DLD1 (cell line): Measurements from ENCODE around the gene ADCY3.
"Not testable (repeated sequence)": the region's sequence is repeated elsewhere in the genome, so short reads cannot be mapped to it uniquely, and the experiment has no call there.

Experiments
- in situ Hi-C: cut with HindIII; loops from 2 replicates; pipeline ENCODE4 v1.10.0; 2017; ENCODE audit warnings: low sequenced_read_pairs

The ADCY3 gene

DNA sequence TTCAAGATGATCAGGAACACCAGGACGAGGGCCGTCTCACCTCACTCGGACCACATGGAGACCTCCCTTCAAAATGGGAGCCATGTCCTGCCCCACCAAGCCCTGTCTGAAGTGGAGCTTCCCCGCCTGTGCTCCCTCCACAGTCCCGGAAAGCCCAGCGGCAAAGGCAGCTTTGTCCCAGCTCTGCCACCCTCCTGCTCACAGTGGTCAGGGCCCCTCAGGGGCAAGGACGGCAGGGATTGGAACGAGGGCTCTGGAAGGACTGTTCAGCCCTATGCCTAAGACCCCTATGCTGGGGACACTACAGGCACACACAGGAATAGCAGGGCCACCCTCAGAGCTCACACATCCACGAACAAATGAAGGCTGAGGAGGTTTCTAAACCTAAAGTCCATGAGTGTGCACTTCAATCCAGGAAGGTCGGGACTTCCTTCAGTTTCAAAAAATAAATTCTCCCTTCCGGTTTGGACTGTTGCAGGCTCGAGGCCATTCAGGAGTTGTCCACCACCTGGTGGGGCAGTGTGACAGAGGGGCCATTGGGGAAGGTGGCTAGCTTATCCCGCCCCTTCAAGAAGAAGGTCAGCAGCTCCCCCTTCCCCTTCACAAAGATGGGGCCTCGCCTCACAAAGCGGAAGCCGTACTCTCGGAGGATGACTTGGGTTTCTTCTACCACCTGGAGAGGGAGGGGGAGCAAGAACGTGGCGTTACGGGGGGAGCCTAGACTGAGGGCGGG is 100.4 kb downstream of the ADCY3 start:
- in situ Hi-C loops = no loop called here

DNA sequence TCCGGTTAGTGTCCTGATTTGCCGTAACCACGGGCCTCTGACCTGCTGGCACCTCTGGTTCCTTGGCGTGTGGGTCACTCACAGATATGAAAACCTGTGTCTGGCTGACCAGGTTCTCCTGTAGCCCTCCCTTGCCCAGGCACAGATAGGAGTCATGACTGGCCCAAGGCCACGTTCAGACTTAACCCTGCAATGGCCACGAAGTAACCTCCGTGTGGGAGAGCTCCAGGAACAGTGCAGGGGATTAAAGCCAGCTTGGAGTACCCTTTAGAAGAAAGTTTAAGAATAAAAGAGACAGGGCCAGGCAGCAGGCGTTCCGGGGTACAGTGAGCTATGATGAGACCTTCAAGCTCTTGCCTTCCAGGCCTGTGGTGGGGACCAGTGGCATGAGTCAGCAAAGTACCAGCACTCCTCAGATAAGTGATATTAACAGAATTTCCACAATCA is 101.3 kb downstream of the ADCY3 start:
- in situ Hi-C loops = no loop called here

DNA sequence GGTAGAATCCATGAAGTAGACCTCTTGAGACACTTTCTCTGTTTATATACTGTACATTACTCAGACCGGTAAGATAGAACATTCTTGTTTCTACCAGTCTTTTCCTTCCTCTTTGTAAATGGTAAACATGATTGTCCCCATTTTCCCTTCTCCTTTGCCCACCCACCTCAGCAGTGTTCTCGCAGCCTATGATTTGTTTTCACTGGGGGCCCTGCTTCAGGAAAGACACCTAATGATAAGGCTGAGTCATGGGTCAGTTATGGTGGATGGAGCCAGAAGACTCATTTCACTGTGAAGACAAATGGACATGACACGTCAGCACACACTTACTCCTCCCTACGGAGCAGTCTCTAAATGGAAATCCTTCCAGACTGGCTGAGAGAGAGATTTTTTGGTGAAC is 103.2 kb downstream of the ADCY3 start:
- in situ Hi-C loops = no loop called here

DNA sequence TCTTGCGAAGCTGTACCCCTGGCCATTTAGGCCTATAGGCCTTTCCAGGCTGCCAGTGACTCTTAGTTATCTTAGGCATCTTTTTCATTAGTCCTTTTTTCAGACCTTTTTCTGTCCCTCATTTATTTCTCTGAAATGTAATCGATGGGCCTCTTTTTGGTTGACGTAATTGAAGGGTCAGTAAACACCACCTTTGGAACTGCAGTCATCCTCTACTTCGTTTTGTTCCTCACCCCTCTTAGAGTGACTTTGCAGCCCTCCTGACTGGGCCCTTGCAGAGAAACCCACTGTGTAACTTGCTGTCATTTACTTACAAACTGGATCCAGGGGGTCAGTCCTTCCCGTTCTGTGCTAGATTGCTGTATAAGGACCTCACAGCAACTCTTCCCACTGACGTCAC is 103.6 kb downstream of the ADCY3 start:
- in situ Hi-C loops = no loop called here

DNA sequence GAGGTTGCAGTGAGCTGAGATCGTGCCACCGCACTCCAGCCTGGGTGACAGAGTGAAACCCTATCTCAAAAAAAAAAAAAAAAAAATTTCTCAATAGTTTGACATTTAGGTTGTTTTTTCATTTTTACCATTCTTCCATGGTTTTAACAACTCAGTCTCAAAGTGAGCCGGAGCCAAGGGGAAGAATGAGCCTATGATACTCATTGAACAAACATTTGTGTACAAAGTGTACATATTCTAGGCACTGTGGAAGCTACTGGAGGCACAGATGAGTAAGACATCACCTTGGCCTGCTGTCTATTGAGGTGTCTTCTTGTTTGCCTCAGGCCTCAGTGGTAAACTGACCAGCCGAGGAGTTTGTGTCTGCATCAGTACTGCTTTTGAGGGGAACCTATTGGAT is 104.9 kb downstream of the ADCY3 start:
- in situ Hi-C loops = no loop called here

DNA sequence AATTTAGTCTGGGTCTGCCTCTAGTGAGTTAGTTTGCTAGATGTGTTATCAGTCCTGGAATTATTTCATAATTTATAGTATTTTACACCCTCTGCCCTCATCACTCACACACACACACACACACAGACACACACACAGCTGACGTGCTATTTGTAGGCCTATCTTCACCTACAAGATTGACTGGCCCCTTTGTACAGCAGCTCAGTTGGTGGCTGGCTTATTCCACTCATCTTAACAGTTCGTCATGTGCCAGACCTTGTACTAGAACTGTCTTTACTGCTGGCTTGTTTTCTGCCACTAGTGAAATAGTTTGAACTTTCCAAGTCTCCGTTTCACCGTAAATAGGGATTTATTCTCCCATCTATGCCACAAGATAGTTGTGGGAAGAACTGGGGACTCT is 105.5 kb downstream of the ADCY3 start:
- in situ Hi-C loops = no loop called here

DNA sequence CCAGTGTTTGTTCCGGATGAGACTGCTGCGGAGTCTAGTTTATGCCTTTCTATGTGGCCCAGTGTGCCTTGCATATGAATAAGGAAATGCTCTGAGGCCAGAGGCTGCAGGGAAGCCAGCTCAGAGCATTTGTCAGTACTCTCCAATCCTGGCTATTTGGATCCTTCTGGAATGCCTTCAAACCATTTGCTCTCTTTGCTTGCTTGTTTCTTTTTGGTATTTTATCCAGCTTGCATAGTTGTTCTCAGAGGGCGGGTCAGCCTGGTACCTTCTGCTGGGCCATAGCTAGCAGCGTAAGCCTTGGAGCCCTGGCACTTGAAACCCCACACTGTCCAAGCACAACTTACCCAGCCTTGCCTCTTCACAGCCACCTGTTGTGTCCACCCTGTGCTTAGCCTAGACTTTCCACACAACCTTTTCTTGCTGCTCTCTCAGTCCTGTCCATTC is 106.3 kb downstream of the ADCY3 start:
- in situ Hi-C loops = no loop called here

DNA sequence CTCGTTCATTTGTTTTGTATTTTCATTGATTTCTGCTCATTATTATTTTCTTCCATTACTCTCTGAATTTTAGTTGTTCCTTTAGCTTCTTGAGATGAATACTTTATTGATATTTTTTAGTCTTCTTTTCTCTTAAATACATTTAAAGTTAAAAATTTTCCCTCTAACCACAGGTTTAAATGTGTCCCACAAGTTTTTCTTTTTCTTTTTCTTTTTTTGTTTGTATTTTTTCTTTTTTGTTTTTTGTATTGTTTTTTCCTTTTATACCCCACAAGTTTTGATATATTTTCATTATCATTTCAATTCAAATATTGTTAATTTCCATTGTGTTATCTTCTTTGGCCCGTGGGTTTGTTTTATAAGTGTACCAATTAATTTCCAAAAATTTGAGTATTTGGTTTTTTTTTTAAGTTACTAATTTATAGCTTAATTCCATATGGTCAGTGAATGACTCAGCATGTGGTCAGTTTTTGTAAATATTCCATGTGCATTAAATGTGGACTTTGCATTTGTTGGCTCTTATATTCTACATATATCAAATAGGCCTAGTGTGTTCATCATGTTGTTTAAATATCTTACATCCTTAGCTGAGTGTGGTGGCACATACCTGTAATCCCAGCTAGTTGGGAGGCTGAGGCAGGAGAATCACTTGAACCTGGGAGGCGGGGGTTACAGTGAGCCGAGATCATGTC is 110.6 kb downstream of the ADCY3 start:
- in situ Hi-C loops = no loop called here

DNA sequence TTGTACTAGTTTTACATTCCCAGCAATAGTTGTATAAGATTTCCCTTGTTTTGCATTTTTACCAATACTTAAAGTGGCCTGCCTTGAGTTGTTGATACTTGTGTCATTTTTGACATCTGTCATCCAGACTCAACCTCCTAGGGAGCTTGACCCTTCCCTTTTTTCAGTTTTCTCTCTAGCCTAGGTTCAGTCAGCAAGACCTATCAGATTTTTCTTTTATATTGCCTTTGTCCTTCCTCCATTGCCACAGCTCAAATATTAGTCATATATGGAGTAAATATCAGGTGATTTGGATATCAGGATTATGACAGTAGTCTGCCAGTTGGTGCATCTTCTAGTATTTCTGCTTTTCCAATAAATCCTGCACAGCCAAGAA is 113.4 kb downstream of the ADCY3 start:
- in situ Hi-C loops = no loop called here

DNA sequence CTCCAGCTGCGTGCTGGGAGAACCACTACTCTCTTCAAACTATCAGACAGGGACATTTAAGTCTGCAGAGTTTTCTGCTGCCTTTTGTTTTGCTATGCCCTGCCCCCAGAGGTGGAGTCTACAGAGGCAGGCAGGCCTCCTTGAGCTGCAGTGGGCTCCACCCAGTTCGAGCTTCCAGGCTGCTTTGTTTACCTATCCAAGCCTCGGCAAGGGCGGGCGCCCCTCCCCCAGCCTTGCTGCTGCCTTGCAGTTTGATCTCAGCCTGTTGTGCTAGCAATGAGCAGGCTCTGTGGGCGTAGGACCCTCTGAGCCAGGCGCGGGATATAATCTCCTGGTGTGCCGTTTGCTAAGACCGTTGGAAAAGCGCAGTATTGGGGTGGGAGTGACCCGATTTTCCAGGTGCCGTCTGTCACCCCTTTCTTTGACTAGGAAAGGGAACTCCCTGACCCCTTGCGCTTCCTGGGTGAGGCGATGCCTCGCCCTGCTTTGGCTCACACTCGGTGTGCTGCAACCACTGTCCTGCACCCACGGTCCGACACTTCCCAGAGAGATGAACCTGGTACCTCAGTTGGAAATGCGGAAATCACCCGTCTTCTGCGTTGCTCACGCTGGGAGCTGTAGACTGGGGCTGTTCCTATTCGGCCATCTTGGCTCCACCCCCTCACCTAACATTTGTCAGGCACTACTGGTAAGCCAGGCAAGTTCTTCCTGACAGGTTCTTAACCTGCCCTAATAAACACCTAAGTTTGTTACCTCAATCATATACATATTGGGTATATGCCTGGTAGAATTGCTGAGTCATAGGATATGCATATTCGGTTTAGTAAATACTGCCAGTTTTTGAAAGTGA is 114.0 kb downstream of the ADCY3 start:
- in situ Hi-C loops = not testable (repeated sequence)

DNA sequence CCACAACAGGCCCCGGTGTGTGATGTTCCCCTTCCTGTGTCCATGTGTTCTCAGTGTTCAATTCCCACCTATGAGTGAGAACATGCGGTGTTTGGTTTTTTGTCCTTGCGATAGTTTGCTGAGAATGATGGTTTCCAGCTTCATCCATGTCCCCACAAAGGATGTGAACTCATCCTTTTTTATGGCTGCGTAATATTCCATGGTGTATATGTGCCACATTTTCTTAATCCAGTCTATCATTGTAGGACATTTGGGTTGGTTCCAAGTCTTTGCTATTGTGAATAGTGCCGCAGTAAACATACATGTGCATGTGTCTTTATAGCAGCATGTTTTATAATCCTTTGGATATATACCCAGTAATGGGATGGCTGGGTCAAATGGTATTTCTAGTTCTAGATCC is 119.5 kb downstream of the ADCY3 start:
- in situ Hi-C loops = not testable (repeated sequence)

DNA sequence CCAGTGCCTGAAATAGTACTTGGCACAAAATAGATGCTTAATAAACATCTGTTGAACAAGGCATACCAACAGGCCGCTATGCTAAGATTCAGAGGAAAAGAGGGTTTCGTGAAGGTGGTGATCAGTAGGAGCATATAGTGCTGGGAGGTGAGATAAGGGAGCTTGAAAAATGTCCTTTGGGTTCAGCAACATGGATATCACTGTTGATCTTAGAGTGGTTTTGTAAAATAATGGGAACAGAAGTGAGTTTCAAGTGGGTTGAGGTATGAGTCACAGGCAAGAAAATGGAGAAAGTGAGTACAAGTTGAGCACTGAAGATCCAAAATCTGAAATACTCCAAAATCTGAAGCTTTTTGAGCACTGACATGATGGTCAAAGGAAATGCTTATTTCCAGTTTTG is 122.4 kb downstream of the ADCY3 start:
- in situ Hi-C loops = no loop called here

DNA sequence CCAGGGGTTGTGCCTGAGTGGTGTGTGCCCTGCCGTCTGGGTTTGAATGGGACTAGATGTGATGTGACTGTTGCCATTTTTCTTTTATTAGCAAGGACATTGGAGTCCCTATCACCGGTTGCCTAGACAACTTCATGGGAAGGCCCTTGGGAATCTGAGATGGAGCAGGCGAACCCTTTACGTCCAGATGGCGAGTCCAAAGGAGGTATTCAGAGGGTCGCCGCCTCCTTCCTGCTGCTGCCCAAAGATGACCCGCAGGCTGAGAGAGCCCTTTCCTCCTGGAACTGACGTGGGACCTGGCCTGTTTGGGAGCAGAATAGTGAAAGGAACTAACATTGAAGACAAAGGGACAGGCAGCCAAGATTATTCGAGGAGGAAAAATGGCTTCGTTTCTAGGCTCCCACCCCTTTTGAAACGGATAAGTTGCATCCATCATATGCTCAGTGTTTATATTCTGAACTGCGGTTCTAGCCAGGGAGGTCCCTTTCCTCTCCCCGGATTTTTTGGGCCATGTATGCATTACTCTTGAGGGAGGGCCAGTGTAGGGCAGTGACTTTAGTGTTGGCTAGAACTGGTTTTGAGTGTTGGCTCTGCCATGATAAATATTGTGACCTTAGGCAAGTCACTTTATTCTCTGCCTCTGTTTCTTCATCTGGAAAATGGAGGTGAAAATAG is 126.1 kb downstream of the ADCY3 start:
- in situ Hi-C loops = no loop called here

DNA sequence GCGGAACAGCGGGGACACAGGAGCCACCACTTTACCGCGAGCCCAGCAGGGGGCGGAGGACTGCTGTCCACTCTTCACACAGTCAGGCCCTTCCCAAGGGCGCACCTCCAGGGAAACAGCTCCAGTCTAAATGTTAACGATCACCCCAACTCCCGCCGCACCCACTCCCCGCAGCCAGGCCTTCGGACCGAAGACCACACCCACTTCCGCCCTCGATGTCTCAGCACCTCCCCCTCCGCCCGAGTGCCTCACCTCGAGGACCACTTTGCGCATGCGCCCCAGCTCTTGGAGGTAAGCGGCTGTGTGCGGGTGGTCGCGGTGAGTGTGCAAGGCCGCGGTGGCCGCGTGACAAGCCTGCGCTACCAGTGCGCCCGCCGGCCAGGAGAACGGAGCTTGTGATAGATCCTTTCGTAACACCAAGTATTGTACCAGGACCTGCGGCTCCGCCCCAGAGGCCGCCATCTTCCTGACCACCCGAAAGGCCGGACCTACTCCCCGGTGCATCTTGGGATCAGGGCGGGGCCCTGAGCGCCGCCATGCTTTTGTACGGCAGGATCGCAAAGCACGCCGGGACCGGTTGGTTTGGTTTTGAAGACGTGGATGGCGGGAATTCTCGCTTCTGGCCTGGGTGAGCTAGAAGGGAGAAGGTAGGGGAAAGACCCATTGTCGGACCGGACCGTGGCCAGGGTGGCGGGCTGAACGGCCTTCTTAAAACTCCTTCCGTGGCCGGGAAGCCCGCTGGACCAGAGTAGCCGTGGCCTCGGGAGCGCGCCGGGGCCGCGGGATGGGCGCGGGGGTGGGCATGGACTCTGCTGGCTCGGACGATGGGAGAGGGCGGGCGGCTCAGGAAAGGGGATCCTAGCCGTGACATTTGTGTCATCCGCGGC is 126.9 kb downstream of the ADCY3 start, which contains the start of the genes CENPO and PTRHD1:
TSS of gene CENPO (plus strand) at position 552 of the 887 bp plus-strand sequence. CDS start 495 bp downstream, outside the sequence.
TSS of gene PTRHD1 (minus strand) at position 518 of the 887 bp plus-strand sequence. CDS start at position 504, 14 bp downstream.
- in situ Hi-C loops = no loop called here

DNA sequence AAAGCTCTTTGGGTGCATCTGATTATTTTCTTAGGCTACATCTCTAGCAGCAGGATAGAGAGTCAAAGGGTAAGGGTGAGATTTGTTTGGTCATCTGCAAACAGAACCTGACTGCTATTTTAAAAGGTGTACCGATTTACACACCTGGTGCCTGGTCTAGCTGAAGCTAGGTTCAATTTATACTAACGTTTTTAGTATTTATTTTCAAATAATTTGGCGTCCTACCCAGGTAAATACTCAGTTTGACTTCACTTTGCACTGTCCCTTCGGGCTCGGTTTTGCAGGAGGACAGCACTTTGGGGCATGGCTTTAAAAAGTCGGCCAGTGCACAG is 127.5 kb downstream of the ADCY3 start:
- in situ Hi-C loops = no loop called here

DNA sequence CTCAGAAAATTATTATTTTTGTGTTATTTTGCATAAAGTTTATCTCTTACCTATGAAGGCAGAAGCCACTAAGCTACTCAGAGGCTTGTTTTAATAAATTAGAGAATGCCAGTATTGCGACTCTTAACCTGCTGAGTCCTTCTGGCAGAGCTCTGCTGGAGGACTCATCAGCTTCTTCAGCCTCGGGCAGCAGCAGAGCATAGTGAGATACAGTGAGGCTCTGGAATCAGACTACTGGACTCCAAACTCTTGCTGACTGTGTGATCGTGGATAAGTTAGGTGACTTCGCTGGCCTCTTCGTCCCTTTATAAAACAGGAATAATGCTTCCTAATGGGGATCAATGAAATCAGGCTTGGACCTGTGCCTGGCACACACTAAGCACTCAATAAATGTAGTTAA is 128.6 kb downstream of the ADCY3 start:
- in situ Hi-C loops = no loop called here

DNA sequence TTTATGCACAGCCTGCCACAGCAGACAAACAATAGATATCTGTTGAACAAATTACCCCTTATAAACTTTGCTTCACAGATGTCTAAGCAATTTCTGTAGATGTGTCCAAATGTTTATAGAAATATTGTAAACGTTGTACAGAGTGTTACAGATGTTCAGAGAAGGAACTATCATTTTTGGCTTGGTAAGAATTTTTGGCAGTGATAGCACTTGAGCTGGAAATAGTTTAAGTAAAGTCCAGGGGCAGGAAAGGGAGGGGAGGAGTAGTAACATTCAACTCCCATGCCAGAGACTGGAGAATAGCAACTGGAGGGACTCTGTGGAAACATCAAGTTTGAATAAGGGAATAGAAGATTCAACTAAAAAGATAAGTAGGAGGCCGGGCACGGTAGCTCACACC is 131.2 kb downstream of the ADCY3 start:
- in situ Hi-C loops = no loop called here

DNA sequence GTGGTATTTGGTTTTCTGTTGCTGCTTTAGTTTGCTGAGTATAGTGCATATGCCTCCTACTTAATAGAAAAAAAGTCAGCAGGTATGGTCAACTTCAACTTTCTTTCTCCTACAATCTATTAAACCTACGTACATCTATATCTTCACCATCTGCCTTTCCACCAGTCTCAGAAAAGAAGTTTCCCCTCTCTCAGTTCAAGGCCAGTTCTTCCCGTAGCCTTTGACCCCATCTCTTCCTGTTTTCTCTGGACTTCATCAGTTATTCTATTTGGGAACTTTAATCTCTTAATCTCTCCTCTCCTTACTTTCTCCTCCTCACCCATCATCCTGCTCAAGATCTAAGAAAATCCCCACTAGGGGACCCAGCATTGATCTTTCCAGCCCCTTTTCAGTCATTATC is 132.5 kb downstream of the ADCY3 start:
- in situ Hi-C loops = no loop called here

DNA sequence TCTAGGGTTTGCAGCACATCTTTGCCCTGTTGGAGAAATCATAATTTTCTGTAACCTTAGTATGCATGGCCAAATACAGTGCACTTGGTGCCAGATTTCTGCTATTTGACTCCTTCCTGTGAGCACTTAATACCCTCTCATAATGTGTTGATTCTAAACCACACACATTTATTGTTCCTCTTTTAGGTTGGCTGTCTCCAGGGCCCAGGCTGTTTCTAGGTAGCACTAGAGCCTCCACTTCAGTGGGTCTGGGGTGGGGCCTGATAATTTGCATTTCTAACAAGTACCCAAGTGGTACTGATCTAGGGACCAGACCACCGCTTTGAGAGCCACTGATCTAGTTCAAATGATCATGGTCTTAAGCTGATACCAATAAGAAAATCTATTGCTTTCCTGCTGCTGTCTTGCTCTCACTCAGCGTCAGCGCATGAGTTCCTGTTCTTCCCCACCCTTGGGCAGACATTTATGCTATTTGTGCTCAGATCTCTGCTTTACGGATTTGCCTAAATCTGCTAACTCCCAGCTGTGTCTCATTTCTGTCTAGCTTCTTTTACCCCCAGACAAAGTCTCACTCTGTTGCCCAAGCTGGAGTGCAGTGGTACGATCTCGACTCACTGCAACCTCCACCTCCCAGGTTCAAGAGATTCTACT is 134.2 kb downstream of the ADCY3 start:
- in situ Hi-C loops = no loop called here
